ENCODE measurements around the gene PITX2. TPM values are rescaled to one million over a fixed set of nuclear protein-coding genes. Genes with fewer than 3 reads are reported as not detected.

PITX2 gene
- polyA plus RNA-seq, 1 donor (not counting 4 experiments of a cell fraction or from before 2014, with no cell fraction given), result not detected

DNA sequence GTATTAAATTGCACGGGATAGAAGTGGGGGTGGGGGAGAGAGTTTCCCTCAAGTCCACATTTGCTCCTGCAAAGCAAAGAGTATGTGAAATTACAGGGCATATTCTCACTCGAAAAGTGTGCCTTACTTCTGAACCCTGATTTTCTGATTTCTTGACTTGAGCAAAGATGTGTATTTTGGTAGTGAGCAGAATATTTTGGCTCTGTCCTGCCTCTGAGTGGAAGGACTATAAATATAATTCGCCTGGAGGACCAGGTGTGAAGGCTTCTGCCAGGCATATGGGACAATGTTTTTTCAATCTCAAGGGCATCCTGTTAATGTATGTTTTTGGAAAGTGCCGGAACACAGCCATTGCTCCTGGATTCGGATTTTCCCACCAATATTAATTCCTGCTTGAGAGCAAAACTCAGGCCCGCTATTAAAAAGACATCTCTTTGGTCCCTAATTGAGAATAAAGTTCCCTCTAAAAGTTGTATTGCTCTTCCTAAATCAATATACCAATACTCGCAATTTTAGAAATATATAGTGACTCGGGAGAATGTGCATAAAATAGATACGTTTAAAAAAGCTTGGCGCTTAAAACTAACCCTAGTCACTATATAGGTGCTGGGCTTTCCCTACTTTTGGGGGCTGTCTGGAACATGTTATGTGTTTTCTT is 15.3 kb upstream of the PITX2 start:
- no peak for TF ChIP-seq EZH2 (IDR thresholded peaks at IDR 0.05; ENCODE audit: low read length)
- TF ChIP-seq, protein P1, sequence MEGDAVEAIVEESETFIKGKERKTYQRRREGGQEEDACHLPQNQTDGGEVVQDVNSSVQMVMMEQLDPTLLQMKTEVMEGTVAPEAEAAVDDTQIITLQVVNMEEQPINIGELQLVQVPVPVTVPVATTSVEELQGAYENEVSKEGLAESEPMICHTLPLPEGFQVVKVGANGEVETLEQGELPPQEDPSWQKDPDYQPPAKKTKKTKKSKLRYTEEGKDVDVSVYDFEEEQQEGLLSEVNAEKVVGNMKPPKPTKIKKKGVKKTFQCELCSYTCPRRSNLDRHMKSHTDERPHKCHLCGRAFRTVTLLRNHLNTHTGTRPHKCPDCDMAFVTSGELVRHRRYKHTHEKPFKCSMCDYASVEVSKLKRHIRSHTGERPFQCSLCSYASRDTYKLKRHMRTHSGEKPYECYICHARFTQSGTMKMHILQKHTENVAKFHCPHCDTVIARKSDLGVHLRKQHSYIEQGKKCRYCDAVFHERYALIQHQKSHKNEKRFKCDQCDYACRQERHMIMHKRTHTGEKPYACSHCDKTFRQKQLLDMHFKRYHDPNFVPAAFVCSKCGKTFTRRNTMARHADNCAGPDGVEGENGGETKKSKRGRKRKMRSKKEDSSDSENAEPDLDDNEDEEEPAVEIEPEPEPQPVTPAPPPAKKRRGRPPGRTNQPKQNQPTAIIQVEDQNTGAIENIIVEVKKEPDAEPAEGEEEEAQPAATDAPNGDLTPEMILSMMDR (optimal IDR thresholded peaks at IDR 0.05 in 1 of 3, IDR thresholded peaks at IDR 0.05 in 1 of 3, conservative IDR thresholded peaks at IDR 0.05 in 1 of 3; ENCODE audit: extremely low read depth in 1 of 3, insufficient read depth in 2 of 3, low read length in 3 of 3), result no peak
- H3K27ac ChIP-seq (ENCODE audit: control insufficient read depth, insufficient read depth, low read length), result no peak overlapping the region
- no peak for DNase-seq (ENCODE audit: low read depth, low spot score)
- dilution Hi-C loops (cut with MboI; ENCODE audit: extremely low pct_ligation_motif_present, low sequenced_read_pairs), result loop anchor here (25.0 kb wide), 1 partner anchor 324 kb away; no protein-coding TSS in a partner anchor
- no peak overlapping the region for H2AFZ ChIP-seq (ENCODE audit: control insufficient read depth, low read length)
- peaks cover 85% of the 10 kb centered on the region for H3K27me3 ChIP-seq (ENCODE audit: control insufficient read depth, extremely low read depth, insufficient read depth, low read length)
- no peaks in the 10 kb centered on the region for H3K36me3 ChIP-seq (ENCODE audit: control insufficient read depth in 2 of 2, extremely low read depth in 1 of 2, insufficient read depth in 2 of 2, low read length in 2 of 2)
- no peaks in the 10 kb centered on the region for H3K4me1 ChIP-seq (ENCODE audit: control insufficient read depth, extremely low read depth, insufficient read depth, low read length)
- H3K4me2 ChIP-seq (ENCODE audit: control insufficient read depth, extremely low read depth, insufficient read depth, low read depth, low read length), result no peak overlapping the region
- FAIRE-seq, result no peak
- H4K20me1 ChIP-seq (ENCODE audit: control insufficient read depth, extremely low read depth, insufficient read depth, low read length), result no peaks in the 10 kb centered on the region
- peaks cover 2% of the 10 kb centered on the region for H3K9me3 ChIP-seq (ENCODE audit: control insufficient read depth, low read depth, low read length)
- H3K9me1 ChIP-seq (ENCODE audit: control insufficient read depth, extremely low read depth, insufficient read depth, low read length), result no peaks in the 10 kb centered on the region
- H3K79me2 ChIP-seq (ENCODE audit: control insufficient read depth, insufficient read depth, low read length), result no peaks in the 10 kb centered on the region
- H3K4me3 ChIP-seq (ENCODE audit: control insufficient read depth in 2 of 3, extremely low read depth in 1 of 3, insufficient read depth in 2 of 3, low read depth in 1 of 3, low read length in 3 of 3), result no peak overlapping the region
- H3K9ac ChIP-seq (ENCODE audit: control insufficient read depth, extremely low read depth, insufficient read depth, low read length), result no peak overlapping the region

DNA sequence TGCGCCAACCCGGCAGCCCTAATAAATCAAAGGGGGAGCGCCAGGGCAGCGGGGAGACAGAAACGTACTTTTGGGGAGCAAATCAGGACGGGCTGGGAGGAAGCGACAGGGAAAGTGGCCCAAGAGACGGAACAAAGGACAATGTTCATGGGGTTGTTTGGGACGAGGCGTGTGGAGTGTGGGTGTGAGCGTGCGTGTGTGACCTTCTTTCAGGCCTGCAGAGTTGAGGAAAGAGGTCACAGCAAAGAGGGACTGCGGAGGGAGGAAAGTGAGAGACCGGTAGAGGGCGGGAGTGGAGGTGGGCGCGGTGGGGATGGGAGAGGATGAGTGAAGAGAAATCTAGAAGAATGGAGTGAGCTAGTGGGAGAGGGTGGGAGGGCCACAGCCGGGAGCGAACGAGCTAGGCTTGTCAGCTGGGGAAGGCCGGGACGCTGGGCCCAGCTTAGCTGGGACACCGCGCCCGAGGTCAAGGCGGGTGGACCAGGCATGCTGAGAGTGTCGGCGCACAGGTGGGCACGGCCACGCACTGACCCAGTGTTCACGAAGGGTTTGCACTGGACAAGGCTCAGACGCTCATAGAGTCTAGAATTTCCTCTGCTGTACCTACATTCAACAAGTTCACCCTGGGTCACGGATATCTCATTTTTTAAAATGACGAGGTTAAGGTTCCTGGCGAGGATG is 14.7 kb upstream of the PITX2 start:
- H3K9ac ChIP-seq (ENCODE audit: control insufficient read depth, extremely low read depth, insufficient read depth, low read length), result no peak overlapping the region
- dilution Hi-C loops (cut with MboI; ENCODE audit: extremely low pct_ligation_motif_present, low sequenced_read_pairs), result loop anchor here (25.0 kb wide), 1 partner anchor 325 kb away; no protein-coding TSS in a partner anchor
- no peak for FAIRE-seq

More for the DNA sequence above, 14.7 kb upstream of the PITX2 start:
- Histone ChIP-seq H3K4me1 (ENCODE audit: control insufficient read depth, extremely low read depth, insufficient read depth, low read length) (no peaks in the 10 kb centered on the region), H4K20me1 (ENCODE audit: control insufficient read depth, extremely low read depth, insufficient read depth, low read length) (no peaks in the 10 kb centered on the region), H3K4me2 (ENCODE audit: control insufficient read depth, extremely low read depth, insufficient read depth, low read depth, low read length) (no peak overlapping the region), H3K79me2 (ENCODE audit: control insufficient read depth, insufficient read depth, low read length) (no peaks in the 10 kb centered on the region), H3K9me1 (ENCODE audit: control insufficient read depth, extremely low read depth, insufficient read depth, low read length) (no peaks in the 10 kb centered on the region), H3K27me3 (ENCODE audit: control insufficient read depth, extremely low read depth, insufficient read depth, low read length) (peaks cover 92% of the 10 kb centered on the region), H3K4me3 (ENCODE audit: control insufficient read depth in 2 of 3, extremely low read depth in 1 of 3, insufficient read depth in 2 of 3, low read depth in 1 of 3, low read length in 3 of 3) (no peak overlapping the region), H2AFZ (ENCODE audit: control insufficient read depth, low read length) (no peak overlapping the region), H3K9me3 (ENCODE audit: control insufficient read depth, low read depth, low read length) (peaks cover 2% of the 10 kb centered on the region), H3K27ac (ENCODE audit: control insufficient read depth, insufficient read depth, low read length) (no peak overlapping the region), H3K36me3 (ENCODE audit: control insufficient read depth in 2 of 2, extremely low read depth in 1 of 2, insufficient read depth in 2 of 2, low read length in 2 of 2) (no peaks in the 10 kb centered on the region)
- TF ChIP-seq, protein P1 (optimal IDR thresholded peaks at IDR 0.05 in 1 of 3, IDR thresholded peaks at IDR 0.05 in 1 of 3, conservative IDR thresholded peaks at IDR 0.05 in 1 of 3; ENCODE audit: extremely low read depth in 1 of 3, insufficient read depth in 2 of 3, low read length in 3 of 3), result no peak
- TF ChIP-seq EZH2 (IDR thresholded peaks at IDR 0.05; ENCODE audit: low read length), result peak; percentile 76
- no peak for DNase-seq (ENCODE audit: low read depth, low spot score)

Measured in keratinocyte (primary cell).